BJ (cell line): ENCODE results near the gene GPATCH4. TPM values are rescaled to one million over a fixed set of nuclear protein-coding genes. Genes with fewer than 3 reads are reported as not detected.

Experiments
- CTCF ChIA-PET: fragments of 350-600 bp; formaldehyde crosslinking; extraction: SDS; loops from one replicate; lab custom pipeline; 2021; ENCODE audit warnings: antibody characterized with exemption, inconsistent platforms; lab: Yijun Ruan, JAX
- POLR2A ChIA-PET: fragments of 300-600 bp; sonication (Branson Sonifier 250); formaldehyde crosslinking; extraction: SDS; loops from one replicate; lab custom pipeline; 2021; ENCODE audit warnings: antibody characterized with exemption; lab: Charles Lee
- DNase-seq: peaks from one replicate; pipeline ENCODE4 v3.0.0-alpha.2; 2011; ENCODE audit warnings: low read depth
- H3K27me3 ChIP-seq: 2 replicates; pipeline ENCODE4 v1.6.0; 2011; ENCODE audit warnings: low read length; ENCODE audit not compliant: control insufficient read depth, insufficient read depth
- H3K36me3 ChIP-seq: 2 replicates; pipeline ENCODE4 v1.5.1; 2011; ENCODE audit warnings: low read length; ENCODE audit not compliant: control insufficient read depth, insufficient read depth
- H3K4me3 ChIP-seq: 2 replicates; pipeline ENCODE4 v1.5.1; 2011; ENCODE audit warnings: low read depth, mild to moderate bottlenecking, control low read depth, low read length
- CTCF ChIP-seq: IDR thresholded peaks from 2 replicates; pipeline ENCODE4 v1.5.1; 2011; ENCODE audit warnings: low read depth, mild to moderate bottlenecking, control low read depth, inconsistent platforms, low read length, moderate library complexity; ENCODE audit not compliant: insufficient read depth
- polyA plus RNA-seq: library from polyadenylated mRNA; depleted of rRNA; stranded (reverse); fragments of >200 nt; gene quantifications from 2 replicates; pipeline ENCODE4 v1.2.3, GENCODE V29; 2011; rRNA removed

GPATCH4 gene
- polyA plus RNA-seq, 1 experiment: 21.2 TPM

GRCh38 chr1:156549390-156549789 lies 51.9 kb downstream of the GPATCH4 start:
- Histone ChIP-seq H3K36me3 (peaks cover 1% of the 10 kb centered on the region), H3K27me3 (no peaks in the 10 kb centered on the region), H3K4me3 (no peak overlapping the region)
- CTCF ChIA-PET: interaction anchor here (1.5 kb wide), 1 partner anchor 164 kb away, joined by 3 read pairs; no protein-coding TSS in a partner anchor
- POLR2A ChIA-PET: no interaction called here
- no peak for DNase-seq
- no peak for TF ChIP-seq CTCF

- CTCF ChIA-PET: no interaction called here
- H3K36me3 ChIP-seq: peaks cover 4% of the 10 kb centered on the region
- no peaks in the 10 kb centered on the region for H3K27me3 ChIP-seq
- no peak for TF ChIP-seq CTCF
- no peak overlapping the region for H3K4me3 ChIP-seq
- POLR2A ChIA-PET: no interaction called here
- DNase-seq: no peak
These were observed 53.3 kb downstream of the GPATCH4 start for GRCh38 chr1:156547982-156548381.

- ChIA-PET POLR2A (no interaction called here), CTCF (no interaction called here)
- H3K27me3 ChIP-seq: no peaks in the 10 kb centered on the region
- peaks cover 4% of the 10 kb centered on the region for H3K36me3 ChIP-seq
- no peak for TF ChIP-seq CTCF
- no peak for DNase-seq
- H3K4me3 ChIP-seq: no peak overlapping the region
These were observed 53.8 kb downstream of the GPATCH4 start for GRCh38 chr1:156547434-156547833.

GRCh38 chr1:156546267-156546666 lies 55.0 kb downstream of the GPATCH4 start:
- H3K4me3 ChIP-seq: no peak overlapping the region
- ChIA-PET POLR2A (no interaction called here), CTCF (interaction anchor here (0.7 kb wide), 1 partner anchor 11 kb away, joined by 3 read pairs; no protein-coding TSS in a partner anchor)
- H3K36me3 ChIP-seq: peaks cover 4% of the 10 kb centered on the region
- DNase-seq: no peak
- no peak for TF ChIP-seq CTCF
- H3K27me3 ChIP-seq: no peaks in the 10 kb centered on the region

GRCh38 chr1:156544592-156545102 lies 56.6 kb downstream of the GPATCH4 start:
- H3K36me3 ChIP-seq: peaks cover 3% of the 10 kb centered on the region
- ChIA-PET POLR2A (no interaction called here), CTCF (no interaction called here)
- no peak overlapping the region for H3K4me3 ChIP-seq
- H3K27me3 ChIP-seq: no peaks in the 10 kb centered on the region
- DNase-seq: no peak
- no peak for TF ChIP-seq CTCF

Other genes with a start within 250 kb of the GPATCH4 start
- not detected in 2 replicates for gene RHBG, start 232.3 kb downstream of the GPATCH4 start, polyA plus RNA-seq
- 11.7 and 15.1 TPM in 2 replicates for gene MEF2D, start 100.7 kb downstream of the GPATCH4 start, polyA plus RNA-seq
- gene IQGAP3, start 28.9 kb downstream of the GPATCH4 start, polyA plus RNA-seq: 16.9 and 28.1 TPM in 2 replicates
- gene TTC24, start 21.8 kb downstream of the GPATCH4 start, polyA plus RNA-seq: not detected in 2 replicates
- 37.8 and 63.3 TPM in 2 replicates for gene NAXE, start 9.7 kb downstream of the GPATCH4 start, polyA plus RNA-seq
- gene HAPLN2, start 17.9 kb upstream of the GPATCH4 start, polyA plus RNA-seq: not detected in 2 replicates
- gene BCAN, start 40.6 kb upstream of the GPATCH4 start, polyA plus RNA-seq: 0.02 TPM in 1 of 2 replicates, not detected in the other
- 15.0 and 17.5 TPM in 2 replicates for gene NES, start 75.9 kb upstream of the GPATCH4 start, polyA plus RNA-seq
- 52.8 and 75.9 TPM in 2 replicates for gene CRABP2, start 104.1 kb upstream of the GPATCH4 start, polyA plus RNA-seq
- 9.5 and 14.6 TPM in 2 replicates for gene METTL25B, start 127.0 kb upstream of the GPATCH4 start, polyA plus RNA-seq
- gene ISG20L2, start 127.3 kb upstream of the GPATCH4 start, polyA plus RNA-seq: 30.6 and 36.6 TPM in 2 replicates
- gene MRPL24, start 139.6 kb upstream of the GPATCH4 start, polyA plus RNA-seq: 104 and 120 TPM in 2 replicates
- gene HDGF, start 150.2 kb upstream of the GPATCH4 start, polyA plus RNA-seq: 179 and 180 TPM in 2 replicates
- gene PRCC, start 166.1 kb upstream of the GPATCH4 start, polyA plus RNA-seq: 60.3 and 93.6 TPM in 2 replicates
- 0.17 TPM in 1 of 2 replicates, not detected in the other for gene SH2D2A, start 215.4 kb upstream of the GPATCH4 start, polyA plus RNA-seq